Inflammatory macrophage treated with lipopolysaccharide for 4 hours (primary cell): Measurements from ENCODE around the gene CSHL1.
"Not testable (repeated sequence)": the region's sequence is repeated elsewhere in the genome, so short reads cannot be mapped to it uniquely, and the experiment has no call there.

ENCODE experiments used
- DNase-seq: peaks from one replicate; pipeline ENCODE4 v3.0.0-alpha.2; 2020

CSHL1 gene

DNA sequence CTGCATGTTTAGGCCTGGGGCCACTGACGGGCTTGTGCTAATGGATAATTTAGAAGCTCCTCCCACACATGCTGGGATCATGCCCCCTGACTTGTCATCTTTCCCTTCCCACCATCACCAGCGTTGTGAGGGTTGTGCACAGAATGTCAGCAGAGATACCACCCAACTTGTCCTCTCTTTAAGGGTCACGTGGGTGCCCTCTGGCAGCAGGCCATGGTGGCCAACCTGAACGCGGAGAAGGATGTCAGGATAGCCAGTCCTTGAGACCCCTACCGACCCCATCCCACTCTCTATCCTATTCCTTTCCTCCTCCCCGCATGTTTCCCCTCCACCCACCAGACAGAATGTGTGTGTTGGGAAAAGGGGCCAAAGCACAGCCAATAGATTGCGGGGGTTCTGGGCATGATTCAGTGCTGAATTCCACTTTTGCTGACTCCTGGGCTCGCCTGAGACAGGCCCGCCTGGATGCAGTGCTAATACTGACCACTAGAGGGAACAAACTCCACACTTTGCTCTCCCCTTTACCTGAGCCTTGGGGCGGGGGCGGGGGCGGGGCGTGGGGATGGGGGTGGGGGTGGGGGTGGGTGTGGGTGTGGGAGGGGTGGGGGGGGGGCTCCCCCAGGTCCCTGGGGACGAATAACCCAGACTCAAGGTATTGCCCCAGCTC, 29.0 kb downstream of the CSHL1 start, which contains the start of gene GH2:
GH2 (minus strand) TSS at position 10 of the 667 bp plus-strand sequence. CDS start 143 bp downstream, outside the sequence.
- DNase-seq: peak; percentile 42

DNA sequence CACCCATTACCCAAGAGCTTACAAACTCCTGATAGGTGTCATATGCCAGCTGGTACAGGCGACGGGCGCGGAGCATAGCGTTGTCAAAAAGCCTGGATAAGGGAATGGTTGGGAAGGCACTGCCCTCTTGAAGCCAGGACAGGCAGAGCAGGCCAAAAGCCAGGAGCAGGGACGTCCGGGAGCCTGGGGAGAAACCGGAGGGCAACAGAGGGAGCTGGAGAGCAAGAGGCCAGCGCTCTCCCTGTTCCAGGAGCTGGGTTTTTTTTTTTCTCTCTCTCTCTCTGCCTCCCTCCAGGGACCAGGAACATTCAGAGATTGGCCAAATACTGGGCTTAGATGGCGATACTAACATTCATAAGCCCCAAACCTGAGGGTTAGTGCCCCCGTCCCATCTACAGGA, 29.7 kb downstream of the CSHL1 start:
- DNase-seq: not testable (repeated sequence)

DNA sequence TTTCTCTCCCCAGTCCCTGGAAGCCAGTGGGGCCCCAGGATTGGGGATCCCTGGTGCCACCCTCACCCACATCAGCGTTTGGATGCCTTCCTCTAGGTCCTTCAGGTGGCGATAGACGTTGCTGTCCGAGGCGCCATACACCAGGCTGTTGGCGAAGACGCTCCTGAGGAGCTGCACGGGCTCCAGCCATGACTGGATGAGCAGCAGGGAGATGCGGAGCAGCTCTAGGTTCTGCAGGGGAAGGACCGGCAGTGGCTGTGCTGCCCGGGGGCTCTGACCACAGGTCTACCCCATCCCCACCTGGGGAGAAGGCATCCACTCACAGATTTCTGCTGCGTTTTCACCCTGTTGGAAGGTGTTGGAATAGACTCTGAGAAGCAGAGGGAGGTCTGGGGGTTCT, 30.4 kb downstream of the CSHL1 start:
- no peak for DNase-seq

DNA sequence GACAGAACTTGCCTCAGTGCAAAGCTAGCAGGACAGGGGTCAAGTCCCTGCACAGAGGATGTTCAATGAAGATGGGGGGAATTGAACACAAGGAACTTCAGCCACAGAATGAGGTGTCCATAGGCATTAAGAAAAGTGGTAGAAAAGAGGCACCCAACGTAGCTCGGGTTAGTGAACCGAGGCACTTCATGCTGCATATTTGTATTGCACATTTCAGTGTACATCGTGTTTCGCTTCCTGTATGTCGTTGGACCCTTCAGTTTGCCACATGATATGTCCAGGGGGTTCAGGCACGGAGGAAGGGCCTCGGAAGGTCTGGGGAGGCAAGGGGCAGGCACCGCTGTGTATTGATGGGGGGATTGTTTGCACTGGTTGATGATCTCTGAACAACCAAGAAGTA, 32.6 kb downstream of the CSHL1 start:
- DNase-seq: not testable (repeated sequence)

DNA sequence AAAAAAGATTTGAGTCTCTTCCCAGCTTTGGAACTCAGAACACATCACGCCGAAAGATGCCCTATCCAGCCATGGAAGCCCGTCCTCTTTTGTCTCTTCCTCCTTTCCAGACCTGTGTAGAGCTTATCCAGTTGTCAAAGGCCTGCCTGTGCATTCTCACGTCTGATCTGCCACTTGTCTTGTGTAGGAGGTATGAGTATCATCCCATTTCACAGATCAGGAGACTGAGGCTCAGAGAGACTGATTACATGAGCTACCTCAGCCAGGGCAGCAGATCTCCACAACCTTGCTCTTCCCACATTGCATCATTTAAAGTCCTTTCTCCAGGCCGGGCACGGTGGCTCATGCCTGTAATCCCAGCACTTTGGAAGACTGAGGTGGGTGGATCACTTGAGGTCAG, 36.4 kb downstream of the CSHL1 start:
- DNase-seq: not testable (repeated sequence)

DNA sequence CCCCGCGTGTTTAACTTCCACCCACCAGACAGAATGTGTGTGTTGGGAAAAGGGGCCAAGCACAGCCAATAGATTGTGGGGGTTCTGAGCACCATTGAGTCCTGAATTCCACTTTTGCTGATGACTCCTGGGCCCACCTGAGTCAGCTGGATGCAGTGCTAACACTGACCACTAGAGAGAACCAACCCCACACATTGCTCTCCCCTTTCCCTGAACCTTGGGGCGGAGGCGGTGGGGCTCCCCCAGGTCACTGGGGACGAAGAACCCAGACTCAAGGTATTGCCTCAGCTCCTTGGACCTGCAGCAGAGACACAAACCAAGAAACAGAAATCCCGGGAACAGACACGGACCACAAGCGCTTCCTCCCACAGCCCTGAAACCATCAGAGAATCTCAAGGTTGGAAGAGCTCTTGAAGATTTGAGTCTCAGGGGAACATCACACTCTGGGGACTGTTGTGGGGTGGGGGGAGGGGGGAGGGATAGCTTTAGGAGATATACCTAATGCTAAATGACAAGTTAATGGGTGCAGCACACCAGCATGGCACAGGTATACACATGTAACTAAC, 36.9 kb downstream of the CSHL1 start:
- DNase-seq: not testable (repeated sequence)

DNA sequence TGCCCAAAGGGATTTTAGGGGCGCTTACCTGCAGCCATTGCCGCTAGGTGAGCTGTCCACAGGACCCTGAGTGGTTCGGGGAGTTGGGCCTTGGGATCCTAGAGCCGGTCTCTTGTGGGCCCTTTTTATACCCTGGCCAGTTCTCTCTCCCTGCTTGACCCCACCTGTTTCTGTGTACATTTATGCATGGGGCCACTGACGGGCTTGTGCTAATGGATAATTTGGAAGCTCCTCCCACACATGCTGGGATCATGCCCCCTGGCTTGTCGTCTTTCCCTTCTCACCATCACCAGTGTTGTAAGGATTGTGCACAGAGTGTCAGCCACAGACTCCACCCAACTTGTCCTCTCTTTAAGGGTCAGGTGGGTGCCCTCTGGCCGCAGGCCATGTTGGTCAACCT, 37.5 kb downstream of the CSHL1 start, which contains the start of gene CSH2:
CSH2 (minus strand) TSS at position 101 of the 400 bp plus-strand sequence; CDS start at position 38, 63 bp downstream.
- DNase-seq: not testable (repeated sequence)

DNA sequence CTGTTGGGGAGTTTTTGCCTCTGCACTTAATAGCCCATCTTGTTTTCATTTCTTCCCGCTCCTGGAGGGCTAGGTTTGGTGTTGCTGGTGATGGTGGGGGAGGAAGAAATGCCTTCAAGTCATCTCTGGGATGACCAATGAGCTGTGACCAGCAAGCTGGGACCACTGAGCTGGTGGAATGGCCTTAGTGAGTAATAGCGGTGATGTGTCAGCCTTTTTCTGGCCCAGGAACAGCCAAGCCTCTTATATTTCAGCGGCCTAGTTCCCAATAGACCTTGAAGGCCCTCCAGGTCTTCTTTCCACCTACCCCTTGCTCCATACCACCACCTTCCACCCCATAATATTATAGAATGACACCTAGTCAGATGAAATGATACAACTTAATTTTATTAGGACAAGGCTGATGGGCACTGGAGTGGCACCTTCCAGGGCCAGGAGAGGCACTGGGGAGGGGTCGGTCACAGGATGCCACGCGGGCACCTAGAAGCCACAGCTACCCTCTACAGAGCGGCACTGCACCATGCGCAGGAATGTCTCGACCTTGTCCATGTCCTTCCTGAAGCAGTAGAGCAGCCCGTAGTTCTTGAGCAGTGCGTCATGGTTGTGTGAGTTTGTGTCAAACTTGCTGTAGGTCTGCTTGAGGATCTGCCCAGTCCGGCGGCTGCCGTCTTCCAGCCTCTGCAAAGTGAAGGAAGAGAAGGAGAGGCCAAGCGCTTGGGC, 39.3 kb downstream of the CSHL1 start:
- DNase-seq: not testable (repeated sequence)

DNA sequence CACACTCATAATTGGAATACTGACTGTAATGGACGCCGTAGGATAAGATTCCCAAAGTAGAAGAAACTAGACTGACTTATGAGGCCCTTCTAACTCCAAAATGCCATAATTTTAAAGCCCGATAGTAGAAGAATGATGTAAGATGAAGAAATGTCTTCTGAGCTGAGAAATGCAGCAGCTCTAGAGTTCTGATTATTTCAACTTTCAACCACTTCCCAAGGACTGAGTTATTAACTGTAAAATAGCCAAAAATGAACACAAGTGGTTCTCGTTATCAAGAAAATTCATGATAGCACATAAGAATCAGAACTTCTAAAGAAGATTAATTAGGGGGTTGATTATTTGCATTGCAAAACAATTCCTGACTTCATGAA, 40.8 kb downstream of the CSHL1 start:
- DNase-seq: not testable (repeated sequence)

DNA sequence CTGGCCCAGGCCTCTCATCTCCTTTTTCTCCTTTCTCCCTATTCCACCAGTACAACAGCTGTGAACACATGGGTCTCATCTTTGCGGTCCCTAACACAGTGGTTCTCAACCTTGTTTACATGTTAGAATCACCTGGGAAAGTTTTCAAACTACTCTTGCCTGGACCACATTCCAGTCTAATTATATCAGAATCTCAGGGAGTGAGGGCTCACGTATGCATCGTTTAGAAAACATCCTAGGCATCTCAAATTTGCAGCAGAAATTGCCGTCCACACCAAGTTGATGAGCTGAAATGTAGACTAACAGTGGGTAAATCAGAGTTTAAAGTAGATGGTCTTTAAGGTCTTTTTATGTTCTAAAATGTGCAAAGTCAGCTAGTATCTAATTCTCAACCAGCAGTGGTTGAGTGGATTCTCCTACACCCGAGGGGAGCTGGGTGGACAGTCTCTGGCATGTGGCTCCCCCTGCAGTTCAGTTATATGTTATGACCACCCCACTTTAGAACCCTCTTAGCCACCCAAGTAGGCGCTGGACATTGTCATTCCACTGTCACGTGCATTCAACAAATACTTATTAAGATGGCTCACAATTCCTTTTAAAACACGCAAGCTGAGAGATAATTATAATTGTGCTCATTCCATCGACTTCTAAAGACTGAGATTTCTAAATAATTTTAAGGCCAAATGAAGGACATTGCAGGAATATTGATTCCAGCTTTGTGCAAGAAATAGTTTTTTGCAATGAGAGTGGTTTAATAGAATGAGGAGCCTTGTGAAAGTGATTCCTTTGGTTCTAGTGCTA, 41.4 kb downstream of the CSHL1 start:
- DNase-seq: not testable (repeated sequence)

DNA sequence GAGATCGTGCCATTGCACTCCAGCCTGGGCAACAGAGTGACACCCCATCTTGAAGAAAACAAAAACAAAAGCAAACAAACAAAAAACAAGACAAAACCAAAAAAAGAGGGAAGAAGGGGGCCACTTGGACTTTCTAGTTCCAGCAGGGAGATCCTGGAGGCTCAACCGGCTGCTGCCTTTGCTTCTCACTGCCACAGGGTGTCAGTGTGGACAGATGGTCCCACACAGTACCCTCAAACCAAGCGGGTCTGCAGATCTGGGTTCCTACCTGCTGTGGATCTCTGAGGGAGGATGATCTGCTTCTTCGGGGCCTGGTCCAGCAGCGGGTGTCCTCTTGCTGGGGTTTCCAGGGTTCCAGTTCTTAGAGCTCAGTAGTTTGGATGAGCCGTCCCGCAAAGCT, 44.4 kb downstream of the CSHL1 start:
- DNase-seq: not testable (repeated sequence)
